GM06990 (cell line): ENCODE data around the gene UROC1.

ENCODE experiments used
- DNase-seq: peaks from one replicate; pipeline ENCODE4 v3.0.0-alpha.2; 2011; ENCODE audit not compliant: insufficient read length; ENCODE audit errors: extremely low read depth
- H3K27me3 ChIP-seq: replicated peaks from 2 replicates; pipeline ENCODE4 v1.6.0; 2011; ENCODE audit warnings: low read length; ENCODE audit not compliant: control insufficient read depth, insufficient read depth
- H3K36me3 ChIP-seq: 2 replicates; pipeline ENCODE4 v1.5.1; 2011; ENCODE audit warnings: low read length; ENCODE audit not compliant: control insufficient read depth, insufficient read depth
- H3K4me3 ChIP-seq: replicated peaks from 2 replicates; pipeline ENCODE4 v1.5.1; 2011; ENCODE audit warnings: low read depth, mild to moderate bottlenecking, control low read depth, low read length
- CTCF ChIP-seq: IDR thresholded peaks from 2 replicates; pipeline ENCODE4 v1.5.1; 2011; ENCODE audit warnings: low read length, control low read depth, mild to moderate bottlenecking, inconsistent platforms; ENCODE audit not compliant: insufficient read depth, poor library complexity, severe bottlenecking

The UROC1 gene

GRCh38 chr3:126517291-126517951 lies at the start of gene UROC1:
UROC1 (minus strand) TSS chr3:126517773; CDS start chr3:126517719, 54 bp downstream.
- no peak for TF ChIP-seq CTCF
- DNase-seq = no peak
- H3K27me3 ChIP-seq = peaks cover 1% of the 10 kb centered on the region; the same call in 1 of the 2 replicates
- no peak within 1 kb of the TSS for H3K4me3 ChIP-seq
- no peaks in the 10 kb centered on the region for H3K36me3 ChIP-seq

GRCh38 chr3:126562737-126563276 lies 45.2 kb upstream of the UROC1 start:
- no peak for DNase-seq
- no peaks in the 10 kb centered on the region for H3K36me3 ChIP-seq
- H3K27me3 ChIP-seq = peaks cover 1% of the 10 kb centered on the region
- no peak overlapping the region for H3K4me3 ChIP-seq
- TF ChIP-seq CTCF = no peak

- no peak for TF ChIP-seq CTCF
- Histone ChIP-seq H3K4me3 (no peak within 1 kb of the TSS), H3K36me3 (no peaks in the 10 kb centered on the region), H3K27me3 (peaks cover 1% of the 10 kb centered on the region)
- no peak for DNase-seq
These were observed 40.9 kb upstream of the UROC1 start, which contains the start of gene C3orf22 for GRCh38 chr3:126558336-126559071. C3orf22 (minus strand) TSS chr3:126558932; CDS start chr3:126553390, 5,542 bp downstream.

GRCh38 chr3:126557761-126558160 lies 40.2 kb upstream of the UROC1 start:
- Histone ChIP-seq H3K36me3 (no peaks in the 10 kb centered on the region), H3K27me3 (peaks cover 1% of the 10 kb centered on the region), H3K4me3 (no peak overlapping the region)
- TF ChIP-seq CTCF = no peak
- DNase-seq = no peak

- Histone ChIP-seq H3K27me3 (peaks cover 1% of the 10 kb centered on the region), H3K4me3 (no peak overlapping the region), H3K36me3 (no peaks in the 10 kb centered on the region)
- no peak for TF ChIP-seq CTCF
- no peak for DNase-seq
These were observed 39.8 kb upstream of the UROC1 start for GRCh38 chr3:126557415-126557745.
